WERI-Rb-1 (cell line): ENCODE data around the gene LHFPL2.

Source experiments
- DNase-seq: peaks from one replicate; pipeline ENCODE4 v3.0.0-alpha.2; 2020
- H3K27ac ChIP-seq: fragments of 250-450 bp; sonication (Bioruptor Pico); 2 replicates; pipeline ENCODE4 v1.5.1; 2020; ENCODE audit warnings: mild to moderate bottlenecking, moderate library complexity
- H3K27me3 ChIP-seq: fragments of 250-450 bp; sonication (Bioruptor Pico); 2 replicates; pipeline ENCODE4 v1.5.1; 2021; ENCODE audit warnings: mild to moderate bottlenecking, low read depth, moderate library complexity; ENCODE audit not compliant: insufficient read depth, severe bottlenecking
- H3K36me3 ChIP-seq: fragments of 250-450 bp; sonication (Bioruptor Pico); 2 replicates; pipeline ENCODE4 v1.5.1; 2020; ENCODE audit warnings: mild to moderate bottlenecking, moderate library complexity
- H3K4me3 ChIP-seq: 2 replicates; pipeline ENCODE4 v1.5.1; 2011; ENCODE audit warnings: low read depth, mild to moderate bottlenecking, control low read depth, low read length
- H3K9me3 ChIP-seq: fragments of 250-450 bp; sonication (Bioruptor Pico); 2 replicates; pipeline ENCODE4 v1.5.1; 2021; ENCODE audit warnings: mild to moderate bottlenecking, moderate library complexity; ENCODE audit not compliant: severe bottlenecking
- CTCF ChIP-seq: IDR thresholded peaks from 2 replicates; pipeline ENCODE4 v1.5.1; 2011; ENCODE audit warnings: low read depth, mild to moderate bottlenecking, control low read depth, inconsistent platforms, low read length

LHFPL2 gene

GRCh38 chr5:78568212-78568611, 80.4 kb downstream of the LHFPL2 start:
- H3K36me3 ChIP-seq, result peaks cover 13% of the 10 kb centered on the region
- no peak for TF ChIP-seq CTCF
- no peak for DNase-seq
- no peak overlapping the region; the same call in 1 of the 2 replicates for H3K27ac ChIP-seq
- H3K9me3 ChIP-seq, result no peaks in the 10 kb centered on the region
- H3K4me3 ChIP-seq, result no peak overlapping the region
- no peaks in the 10 kb centered on the region for H3K27me3 ChIP-seq

GRCh38 chr5:78567617-78568016, 81.0 kb downstream of the LHFPL2 start:
- no peak for DNase-seq
- no peak for TF ChIP-seq CTCF
- no peaks in the 10 kb centered on the region for H3K27me3 ChIP-seq
- H3K36me3 ChIP-seq, result peaks cover 13% of the 10 kb centered on the region
- H3K4me3 ChIP-seq, result no peak overlapping the region
- H3K27ac ChIP-seq, result no peak overlapping the region
- H3K9me3 ChIP-seq, result no peaks in the 10 kb centered on the region

- Histone ChIP-seq H3K9me3 (no peaks in the 10 kb centered on the region), H3K27ac (no peak overlapping the region), H3K36me3 (peaks cover 13% of the 10 kb centered on the region), H3K4me3 (no peak overlapping the region), H3K27me3 (no peaks in the 10 kb centered on the region)
- DNase-seq, result no peak
- TF ChIP-seq CTCF, result no peak
Observed at GRCh38 chr5:78566747-78567425, 81.7 kb downstream of the LHFPL2 start.

DNA sequence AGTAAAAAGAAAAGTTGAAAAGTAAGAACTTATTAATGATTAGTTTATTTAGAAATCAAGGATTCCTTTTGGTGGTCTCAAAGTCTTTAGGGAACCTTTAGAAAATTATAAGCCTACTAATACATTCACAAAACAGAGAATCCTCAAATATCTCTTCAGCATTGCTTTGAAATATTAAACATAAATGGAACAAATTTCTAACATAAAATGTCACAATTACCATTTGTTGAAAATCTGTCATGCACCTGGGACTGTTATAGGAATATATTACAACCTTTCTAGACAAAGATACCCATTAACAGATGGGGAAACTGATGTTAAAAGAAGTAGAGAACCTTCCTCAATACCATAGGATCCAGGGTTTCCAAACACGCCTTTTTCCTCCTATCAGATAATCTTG, 83.2 kb downstream of the LHFPL2 start:
- no peaks in the 10 kb centered on the region for H3K9me3 ChIP-seq
- H3K4me3 ChIP-seq, result no peak overlapping the region
- TF ChIP-seq CTCF, result no peak
- H3K36me3 ChIP-seq, result peaks cover 13% of the 10 kb centered on the region
- no peaks in the 10 kb centered on the region for H3K27me3 ChIP-seq
- no peak overlapping the region for H3K27ac ChIP-seq
- no peak for DNase-seq

- TF ChIP-seq CTCF, result no peak
Observed at GRCh38 chr5:78563621-78564020, 85.0 kb downstream of the LHFPL2 start.

More at GRCh38 chr5:78563621-78564020, 85.0 kb downstream of the LHFPL2 start:
- DNase-seq, result no peak
- Histone ChIP-seq H3K27me3 (no peaks in the 10 kb centered on the region), H3K36me3 (peaks cover 13% of the 10 kb centered on the region), H3K9me3 (no peaks in the 10 kb centered on the region), H3K27ac (no peak overlapping the region; the same call in 1 of the 2 replicates), H3K4me3 (no peak overlapping the region)
